Right cardiac atrium (tissue), 5 donors: ENCODE data around the gene GPRC5C. TPM values are rescaled to one million over a fixed set of nuclear protein-coding genes. Genes with fewer than 3 reads are reported as not detected.
A peak's percentile ranks its signal among the peaks of the same experiment; 100 is the strongest.

Experiments
- ATAC-seq, 2 donors: fragments of 200-7000 bp; cut with Tn5 transposase; one replicate each; pipeline versions ENCODE4 v1.8.0 to v1.9.1; 2020; ENCODE audit warnings: moderate library complexity in 2 of 2, mild to moderate bottlenecking in 1 of 2
- DNase-seq, 3 donors: peaks; one replicate each; pipeline ENCODE4 v3.0.0-alpha.2; 2020
- H3K27ac ChIP-seq: one replicate; pipeline ENCODE4 v1.5.1; 2013; ENCODE audit warnings: mild to moderate bottlenecking, low read length, control low read depth, moderate library complexity
- H3K27me3 ChIP-seq: one replicate; pipeline ENCODE4 v1.6.1; 2013; ENCODE audit not compliant: control insufficient read depth, insufficient read depth
- H3K4me1 ChIP-seq: one replicate; pipeline ENCODE4 v1.6.1; 2013; ENCODE audit warnings: low read length; ENCODE audit not compliant: control insufficient read depth, insufficient read depth
- H3K4me3 ChIP-seq: one replicate; pipeline ENCODE4 v1.5.1; 2013; ENCODE audit warnings: low read length, control low read depth
- H3K9me3 ChIP-seq: one replicate; pipeline ENCODE4 v1.6.1; 2013; ENCODE audit warnings: low read length; ENCODE audit not compliant: control insufficient read depth
- WGBS: extraction: QIAGEN DNeasy Blood & Tissue Kit; methylation state at CpG from one replicate; pipeline ENCODE4 v1.1.7; 2013; 5-methylcytosine and 5-hydroxymethylcytosine counted together
- intact Hi-C, 4 donors: fragments of 100-400 bp; cut with DNase I; formaldehyde crosslinking; loops; one replicate each; pipeline versions ENCODE4 v1.11.0 to v1.14.0; 2022 to 2023
- polyA plus RNA-seq: library from polyadenylated mRNA; stranded (reverse); fragments of 200-250 nt; gene quantifications from one replicate; pipeline ENCODE4 v1.2.3, GENCODE V29; 2013
- total RNA-seq, 4 donors: library from RNA; stranded (reverse); fragmentation: NEBNext Ultra II Directional; extraction: Animal tissue kit (Norgen Biotek cat#: 25700); gene quantifications; one replicate each; pipeline ENCODE4 v1.2.1, GENCODE V29; 2021
- donor health status: healthy with polysubstance abuse.
- donor health status: DM: no; HTN: yes; CAD: no.
- donor health status: DM: no; HTN: no; CAD: no.
- donor health status: DM: no; HTN: yes; CAD: no; lungs with severe emphysema.
- donor health status: DM: yes; HTN: yes; CAD: no.

The GPRC5C gene
- total and polyA plus RNA-seq, 5 donors: 26.5 to 40.8 (median 30.4) TPM

DNA sequence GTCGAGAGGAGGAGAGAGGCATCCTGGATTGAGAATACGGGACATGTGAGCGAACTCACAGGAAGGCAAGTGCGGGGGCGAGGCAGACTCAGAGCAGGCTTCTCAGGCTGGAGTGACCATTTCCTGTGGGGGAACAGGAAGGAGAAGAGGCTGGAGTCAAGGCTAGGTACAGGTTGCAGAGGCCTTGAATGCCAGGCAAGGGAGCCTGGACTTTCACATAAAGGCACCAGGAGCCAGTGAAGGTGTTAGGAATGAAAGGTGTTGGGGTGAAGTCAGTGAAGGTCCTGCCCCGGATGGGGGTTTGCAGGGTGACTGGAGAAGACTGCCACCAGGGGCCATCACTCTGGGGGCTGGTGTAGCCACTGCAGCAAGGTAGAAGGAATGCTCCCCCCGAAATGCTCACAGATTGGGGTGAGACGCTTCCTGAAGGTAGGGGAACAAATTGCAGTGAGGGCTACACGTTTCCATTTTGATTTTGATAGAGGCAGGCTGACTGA, 5.3 kb upstream of the GPRC5C start:
- H3K27ac ChIP-seq: peak overlapping the region; percentile 40
- no peaks in the 10 kb centered on the region for H3K9me3 ChIP-seq
- no peak overlapping the region for H3K4me3 ChIP-seq
- ATAC-seq: no peak
- 74% methylated on average over 9 of the region's 9 CpGs for WGBS
- intact Hi-C loops: no loop called here
- no peaks in the 10 kb centered on the region for H3K27me3 ChIP-seq
- H3K4me1 ChIP-seq: peaks cover 4% of the 10 kb centered on the region
- DNase-seq: peak in 1 of 3 donors; percentile 32

DNA sequence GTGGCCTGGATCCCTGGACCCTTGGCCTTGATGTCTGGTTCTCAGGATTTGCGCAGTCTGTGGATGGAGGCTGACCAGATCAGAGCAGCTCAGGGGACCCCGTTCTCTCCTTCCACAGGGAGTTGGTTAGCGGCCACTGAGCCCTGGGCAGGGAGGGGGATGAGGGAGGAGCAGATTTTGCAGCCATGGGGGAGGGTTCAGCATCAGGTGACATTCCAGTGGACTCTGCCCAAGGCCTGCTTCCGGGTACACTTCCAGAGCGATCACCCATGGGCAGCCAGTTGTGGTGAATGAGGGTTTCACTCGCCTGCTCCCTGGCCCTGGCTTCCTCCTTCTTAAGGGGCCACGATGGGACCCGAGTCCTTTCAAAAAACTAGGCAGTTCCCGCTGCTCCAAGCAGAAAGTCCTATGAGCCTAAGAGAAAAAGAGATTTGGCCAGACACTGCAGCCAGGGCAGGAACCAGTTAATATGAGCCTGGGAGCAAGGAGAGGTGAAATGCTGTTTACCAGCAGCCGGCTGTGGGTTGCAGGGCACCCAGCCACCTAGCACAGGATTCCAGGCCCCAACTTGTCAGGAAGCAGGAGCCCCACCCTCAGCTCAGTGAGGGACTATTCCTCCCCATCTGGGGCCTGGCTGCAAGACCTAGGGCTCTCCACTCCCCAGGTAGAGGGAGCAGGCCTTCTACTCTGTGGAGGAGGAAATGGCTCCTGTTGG, 4.7 kb upstream of the GPRC5C start:
- peak in 1 of 2 donors; percentile 28 for ATAC-seq
- H3K27ac ChIP-seq: peak overlapping the region; percentile 40
- no peaks in the 10 kb centered on the region for H3K9me3 ChIP-seq
- 51% methylated on average over 10 of the region's 10 CpGs for WGBS
- peaks cover 4% of the 10 kb centered on the region for H3K4me1 ChIP-seq
- intact Hi-C loops: no loop called here
- peak in 2 of 3 donors; percentile 59 to 75 for DNase-seq
- H3K4me3 ChIP-seq: no peak overlapping the region
- no peaks in the 10 kb centered on the region for H3K27me3 ChIP-seq

DNA sequence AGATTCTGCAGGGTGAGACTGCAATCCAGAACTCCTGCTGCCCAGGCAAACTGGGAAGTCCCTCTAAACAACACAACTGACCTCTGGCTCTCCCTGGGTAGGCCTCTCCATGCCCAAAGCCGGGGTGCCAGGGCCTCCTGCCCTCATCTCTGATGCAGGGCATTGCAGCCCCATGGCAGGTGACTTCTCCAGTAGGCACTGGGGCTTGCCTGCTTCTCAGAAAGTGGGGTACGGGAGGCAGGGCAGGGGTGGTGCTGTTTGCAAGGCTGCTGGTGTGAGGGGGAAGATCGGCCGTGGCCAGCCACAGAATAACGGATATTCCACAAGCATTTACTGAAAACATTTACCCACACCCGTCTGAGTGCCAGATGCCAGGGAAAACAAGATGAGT, 4.1 kb upstream of the GPRC5C start:
- Histone ChIP-seq H3K4me3 (no peak overlapping the region), H3K27me3 (no peaks in the 10 kb centered on the region), H3K9me3 (no peaks in the 10 kb centered on the region), H3K4me1 (peaks cover 4% of the 10 kb centered on the region), H3K27ac (peak overlapping the region; percentile 40)
- WGBS: 70% methylated on average over 6 of the region's 6 CpGs
- intact Hi-C loops: no loop called here
- ATAC-seq: no peak
- DNase-seq: peak in 1 of 3 donors; percentile 13

DNA sequence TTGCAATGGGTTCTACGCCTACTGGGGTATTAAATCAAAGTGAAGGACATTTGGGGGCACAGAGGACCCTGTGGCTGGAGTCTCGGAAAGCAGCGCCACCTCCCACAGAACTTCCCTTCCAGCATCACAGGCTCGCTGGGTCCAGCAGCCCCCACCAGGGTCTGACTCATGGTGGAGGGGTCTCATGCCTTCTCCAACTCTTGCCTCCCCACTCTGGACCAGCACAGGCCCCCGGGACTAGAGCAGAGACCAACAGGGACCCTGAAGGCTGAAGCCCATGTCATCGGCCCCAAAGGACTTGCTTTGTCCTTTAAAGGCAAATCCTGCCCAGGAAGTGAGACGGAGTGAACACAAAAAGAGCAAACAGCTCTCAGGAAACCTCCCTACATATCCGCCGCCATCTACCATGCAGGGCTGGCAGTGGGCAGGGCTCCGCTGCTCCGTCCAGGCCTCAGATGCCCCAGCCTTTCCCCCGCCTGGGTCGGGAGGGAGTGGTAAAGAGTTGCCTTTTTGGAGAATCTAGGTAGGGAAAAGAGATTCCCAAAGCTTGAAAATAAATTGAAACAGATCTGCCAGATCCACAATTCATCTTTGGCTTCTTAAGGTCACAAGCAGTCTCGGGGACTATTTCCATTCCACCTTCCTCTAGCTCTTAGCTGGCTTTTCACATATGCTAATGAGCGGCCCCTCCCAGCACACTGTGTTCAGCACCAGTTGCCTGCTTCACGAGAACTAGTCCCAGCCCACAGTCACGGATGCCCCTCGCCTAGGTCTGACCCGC, 2.1 kb upstream of the GPRC5C start:
- Histone ChIP-seq H3K4me1 (peaks cover 7% of the 10 kb centered on the region), H3K27me3 (no peaks in the 10 kb centered on the region), H3K27ac (peak overlapping the region; percentile 63), H3K9me3 (no peaks in the 10 kb centered on the region), H3K4me3 (peak overlapping the region; percentile 57)
- peak; percentile 34 to 48 for ATAC-seq
- intact Hi-C loops: no loop called here
- 57% methylated on average over 19 of the region's 19 CpGs for WGBS
- DNase-seq: peak in 2 of 3 donors; percentile 69 to 72

DNA sequence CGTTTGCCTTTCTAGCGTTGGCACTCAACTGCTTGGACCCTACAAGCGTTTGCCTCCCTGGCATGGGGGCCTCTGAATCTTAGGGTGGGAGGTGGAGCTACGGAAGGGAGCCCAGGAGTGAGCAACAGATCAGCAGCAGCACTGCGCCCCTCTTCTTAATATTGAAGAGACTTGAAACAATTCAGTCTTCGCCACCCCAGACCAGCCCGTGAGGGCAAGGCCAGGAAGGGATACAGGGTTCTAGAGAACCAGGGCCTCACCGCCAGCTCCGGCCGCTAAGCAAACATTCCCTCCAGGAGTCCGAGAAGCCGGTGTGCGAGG, 1.5 kb upstream of the GPRC5C start:
- intact Hi-C loops: no loop called here
- ATAC-seq (no peak), DNase-seq (no peak)
- H3K27ac ChIP-seq: peak overlapping the region; percentile 63
- H3K4me1 ChIP-seq: peaks cover 7% of the 10 kb centered on the region
- H3K4me3 ChIP-seq: peak overlapping the region; percentile 57
- H3K27me3 ChIP-seq: no peaks in the 10 kb centered on the region
- no peaks in the 10 kb centered on the region for H3K9me3 ChIP-seq
- WGBS: 13% methylated on average over 13 of the region's 13 CpGs

DNA sequence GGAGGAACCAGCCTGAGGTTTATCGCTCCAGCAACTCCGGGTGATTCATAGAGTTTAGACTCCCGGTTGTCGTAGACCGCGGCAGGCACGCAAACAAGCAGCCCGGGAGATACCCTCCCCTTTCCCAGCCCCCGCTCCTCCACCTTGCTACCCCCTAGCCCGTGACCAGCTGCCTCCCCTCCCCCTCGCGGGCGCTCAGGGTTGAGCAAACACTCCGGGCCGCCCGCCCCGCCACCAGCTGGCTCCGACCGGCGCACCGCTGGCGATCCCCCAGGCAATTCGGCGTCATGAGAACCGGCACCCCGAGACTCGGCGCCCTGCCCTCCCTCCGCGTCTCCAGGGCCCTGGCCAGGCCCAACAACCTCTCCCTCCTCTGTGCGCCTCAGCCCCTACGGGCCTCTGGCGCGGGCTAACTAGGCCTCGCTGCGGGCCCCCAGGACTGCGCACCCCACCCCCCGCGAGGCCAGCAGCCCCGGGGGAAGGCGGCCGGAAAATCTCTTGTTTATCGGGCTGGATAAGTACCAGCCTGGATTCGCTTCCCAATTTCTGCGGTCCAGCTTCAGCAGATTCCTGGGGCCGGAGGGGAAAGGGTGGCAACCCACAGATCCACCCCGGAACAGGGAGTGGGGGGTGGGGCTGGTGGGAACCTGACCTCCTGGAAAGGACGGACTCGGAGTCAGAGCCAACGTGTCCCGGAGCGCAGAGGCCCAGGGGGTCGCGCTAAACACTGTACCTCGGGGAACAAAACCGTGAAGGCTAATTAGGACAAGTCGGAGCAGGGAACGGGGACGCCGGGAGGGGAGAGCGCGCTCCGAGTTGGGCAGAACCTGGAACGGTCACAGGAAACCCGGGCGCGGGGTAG, 951 bp upstream of the GPRC5C start:
- no peaks in the 10 kb centered on the region for H3K27me3 ChIP-seq
- peaks cover 7% of the 10 kb centered on the region for H3K4me1 ChIP-seq
- intact Hi-C loops: no loop called here
- H3K4me3 ChIP-seq: peak overlapping the region; percentile 57
- peak; percentile 86 to 93 (median 92) for DNase-seq
- H3K27ac ChIP-seq: peak overlapping the region; percentile 63
- no peaks in the 10 kb centered on the region for H3K9me3 ChIP-seq
- WGBS: under 1% methylated on average over 67 of the region's 67 CpGs
- ATAC-seq: peak; percentile 69 to 72

DNA sequence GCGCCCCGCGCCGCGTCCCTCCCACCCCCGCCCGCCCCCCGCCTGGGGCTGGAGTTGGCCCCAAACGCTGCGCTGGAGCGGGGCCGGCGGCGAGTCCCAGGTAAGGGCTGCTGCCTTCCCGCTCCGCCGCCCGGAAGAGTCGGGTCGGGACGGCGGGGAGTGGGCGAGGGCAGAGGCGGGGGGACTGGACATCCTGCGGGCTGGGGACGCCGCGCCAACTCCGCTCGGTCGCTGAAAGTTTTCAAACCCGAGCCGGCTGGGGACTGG, 469 bp downstream of the GPRC5C start:
- Histone ChIP-seq H3K4me1 (peaks cover 4% of the 10 kb centered on the region), H3K9me3 (no peaks in the 10 kb centered on the region), H3K27me3 (no peaks in the 10 kb centered on the region), H3K4me3 (peak overlapping the region; percentile 57), H3K27ac (no peak overlapping the region)
- intact Hi-C loops: no loop called here
- DNase-seq (no peak), ATAC-seq (no peak)
- under 1% methylated on average over 33 of the region's 33 CpGs for WGBS

DNA sequence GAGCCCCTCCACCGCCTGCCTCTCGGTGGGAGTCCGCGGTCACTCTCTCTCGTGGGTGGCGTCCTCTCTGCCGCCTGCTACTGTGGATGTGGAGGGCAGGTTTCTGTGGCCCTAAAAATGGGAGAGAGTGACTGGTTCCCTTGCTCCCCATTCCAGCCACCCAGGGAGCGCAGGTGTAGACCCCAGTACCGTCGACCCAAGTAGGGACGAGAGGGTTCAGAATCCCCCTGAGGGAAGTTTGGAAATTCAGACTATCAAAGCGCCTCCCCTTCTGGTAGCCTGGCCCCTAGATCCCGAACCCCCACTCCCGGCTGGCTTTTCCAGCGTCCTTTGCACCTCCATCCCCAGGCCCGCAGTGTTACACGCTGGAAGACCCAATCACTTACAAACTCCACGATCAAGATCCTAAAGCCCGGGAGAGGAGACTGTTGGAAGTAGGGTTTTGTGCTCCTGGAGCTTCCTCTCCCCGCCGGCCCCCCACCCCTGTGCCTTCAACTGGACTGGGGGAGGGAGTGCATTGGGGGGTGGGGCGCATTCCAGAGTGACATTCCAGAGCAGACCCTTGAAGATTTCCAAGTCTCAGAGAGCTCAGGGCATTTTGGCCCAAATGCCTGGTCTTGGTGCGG, 991 bp downstream of the GPRC5C start:
- Histone ChIP-seq H3K4me1 (peaks cover 4% of the 10 kb centered on the region), H3K27me3 (no peaks in the 10 kb centered on the region), H3K4me3 (peak overlapping the region; percentile 57), H3K9me3 (no peaks in the 10 kb centered on the region), H3K27ac (no peak overlapping the region)
- DNase-seq (peak in 1 of 3 donors; percentile 38), ATAC-seq (no peak)
- intact Hi-C loops: no loop called here
- 27% methylated on average over 23 of the region's 23 CpGs for WGBS

DNA sequence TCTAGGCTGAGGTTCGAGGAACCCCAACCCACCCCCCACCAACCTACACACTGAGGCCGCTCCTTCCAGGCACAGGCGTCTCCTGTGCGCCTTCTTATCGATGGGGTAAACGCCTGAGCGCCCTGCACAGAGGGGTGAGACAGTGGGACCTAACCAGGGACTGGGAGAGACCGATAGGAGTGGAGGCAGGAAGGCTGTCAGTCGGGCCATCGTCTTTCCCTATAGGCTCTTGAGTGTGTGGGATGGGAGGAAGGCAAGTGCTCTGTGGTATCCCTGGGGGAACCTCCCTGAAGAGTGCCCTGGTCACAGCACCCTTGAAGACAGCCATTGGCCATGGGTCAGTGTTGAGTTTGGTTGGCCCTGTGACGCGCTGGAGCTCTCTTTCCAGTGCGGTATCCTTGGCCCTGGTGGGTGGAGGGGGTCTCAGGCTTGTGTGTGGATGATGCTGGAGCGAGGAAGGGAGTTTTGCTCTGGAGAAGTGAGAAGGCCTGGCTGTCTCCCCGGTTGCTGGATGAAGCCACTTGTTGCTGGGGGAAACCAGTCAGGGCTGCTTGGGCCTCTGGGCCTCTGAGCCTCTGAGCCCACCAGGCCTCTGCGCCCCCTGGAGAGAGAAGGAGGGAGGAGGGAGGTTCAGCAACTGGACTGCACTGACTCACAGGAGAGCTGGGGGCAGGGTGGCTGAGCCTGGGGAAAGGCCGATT, 1.7 kb downstream of the GPRC5C start:
- Histone ChIP-seq H3K4me3 (peak overlapping the region; percentile 57), H3K9me3 (no peaks in the 10 kb centered on the region), H3K27ac (peak overlapping the region; percentile 19), H3K4me1 (peaks cover 4% of the 10 kb centered on the region), H3K27me3 (no peaks in the 10 kb centered on the region)
- DNase-seq: peak in 1 of 3 donors; percentile 38
- WGBS: 57% methylated on average over 17 of the region's 17 CpGs
- intact Hi-C loops: no loop called here
- peak in 1 of 2 donors; percentile 1 for ATAC-seq

DNA sequence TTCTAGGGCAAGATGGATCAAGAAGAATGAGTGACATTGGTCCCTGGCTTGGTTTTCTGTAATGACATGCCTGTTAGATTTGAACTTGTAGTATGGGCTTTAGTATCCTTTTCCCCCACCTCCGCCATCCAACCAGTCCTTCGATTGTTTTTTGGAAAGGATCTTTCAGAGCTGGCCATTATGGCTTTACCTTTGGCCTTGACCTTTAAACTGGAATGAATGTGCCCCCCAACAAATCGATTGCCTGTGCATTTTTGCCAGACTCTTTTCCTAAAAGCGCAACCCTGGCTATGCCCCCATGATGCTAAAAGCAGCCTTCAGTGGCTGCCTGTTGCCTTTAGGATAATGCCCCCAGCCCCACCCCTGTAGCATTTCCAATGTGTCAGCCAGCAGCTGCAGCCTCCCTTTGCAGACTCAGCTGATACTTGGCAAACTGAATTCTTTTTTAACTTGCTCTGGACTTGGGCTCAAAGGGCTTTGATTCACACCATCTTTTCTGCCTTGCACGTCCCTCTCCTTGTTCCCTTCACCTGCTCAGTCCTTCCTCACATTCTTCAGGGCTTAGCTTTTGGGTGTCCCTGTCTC, 4.0 kb downstream of the GPRC5C start:
- 77% methylated on average over 5 of the region's 5 CpGs for WGBS
- ATAC-seq (no peak), DNase-seq (peak in 1 of 3 donors; percentile 26)
- Histone ChIP-seq H3K4me1 (peaks cover 2% of the 10 kb centered on the region), H3K27ac (no peak overlapping the region), H3K9me3 (no peaks in the 10 kb centered on the region), H3K4me3 (no peak overlapping the region), H3K27me3 (no peaks in the 10 kb centered on the region)
- intact Hi-C loops: no loop called here
